MM.1S (cell line): Measurements from ENCODE around the gene FAM47E.

Experiments
- CTCF ChIP-seq: fragments of 300-600 bp; sonication (generic); IDR thresholded peaks from 2 replicates; pipeline ENCODE4 v1.5.1; 2016; ENCODE audit warnings: antibody characterized with exemption, low read length, mixed read lengths
- EZH2phosphoT487 ChIP-seq: fragments of 300-600 bp; sonication (generic); IDR thresholded peaks from 2 replicates; pipeline ENCODE4 v1.6.1; 2018; ENCODE audit warnings: antibody characterized with exemption, low read length

GRCh38 chr4:76233083-76233482, 18.4 kb upstream of the FAM47E start:
- TF ChIP-seq CTCF (no peak), EZH2phosphoT487 (no peak)
